Epithelial cell of proximal tubule (primary cell): ENCODE measurements around the gene PDXP. TPM values are rescaled to one million over a fixed set of nuclear protein-coding genes. Genes with fewer than 3 reads are reported as not detected.

Source experiments
- DNase-seq: peaks from one replicate; pipeline ENCODE4 v3.0.0-alpha.2; 2011; ENCODE audit warnings: low read depth
- H3K4me3 ChIP-seq: 2 replicates; pipeline ENCODE4 v1.5.1; 2011; ENCODE audit warnings: low read depth, mild to moderate bottlenecking, low read length
- total RNA-seq: library from RNA; depleted of rRNA; stranded (reverse); fragments of >200 nt; gene quantifications from 2 replicates; pipeline ENCODE4 v1.2.3, GENCODE V29; 2015
- TF ChIP-seq, protein P1 (sequence below): conservative IDR thresholded peaks from 2 replicates; pipeline ENCODE4 v1.5.1; 2012; ENCODE audit warnings: low read depth, mild to moderate bottlenecking, low read length

Gene PDXP
- total RNA-seq, 1 donor from 2014 or later: 21.0 TPM

- peak within 1 kb of the TSS; percentile 40 for H3K4me3 ChIP-seq
- no peak for DNase-seq
- TF ChIP-seq, protein P1, sequence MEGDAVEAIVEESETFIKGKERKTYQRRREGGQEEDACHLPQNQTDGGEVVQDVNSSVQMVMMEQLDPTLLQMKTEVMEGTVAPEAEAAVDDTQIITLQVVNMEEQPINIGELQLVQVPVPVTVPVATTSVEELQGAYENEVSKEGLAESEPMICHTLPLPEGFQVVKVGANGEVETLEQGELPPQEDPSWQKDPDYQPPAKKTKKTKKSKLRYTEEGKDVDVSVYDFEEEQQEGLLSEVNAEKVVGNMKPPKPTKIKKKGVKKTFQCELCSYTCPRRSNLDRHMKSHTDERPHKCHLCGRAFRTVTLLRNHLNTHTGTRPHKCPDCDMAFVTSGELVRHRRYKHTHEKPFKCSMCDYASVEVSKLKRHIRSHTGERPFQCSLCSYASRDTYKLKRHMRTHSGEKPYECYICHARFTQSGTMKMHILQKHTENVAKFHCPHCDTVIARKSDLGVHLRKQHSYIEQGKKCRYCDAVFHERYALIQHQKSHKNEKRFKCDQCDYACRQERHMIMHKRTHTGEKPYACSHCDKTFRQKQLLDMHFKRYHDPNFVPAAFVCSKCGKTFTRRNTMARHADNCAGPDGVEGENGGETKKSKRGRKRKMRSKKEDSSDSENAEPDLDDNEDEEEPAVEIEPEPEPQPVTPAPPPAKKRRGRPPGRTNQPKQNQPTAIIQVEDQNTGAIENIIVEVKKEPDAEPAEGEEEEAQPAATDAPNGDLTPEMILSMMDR: peak; percentile 54
These were observed 38.4 kb downstream of the PDXP start, which contains the start of gene TRIOBP for GRCh38 chr22:37696657-37697537. Gene TRIOBP, plus strand, starts transcription at chr22:37697048. Its CDS starts 4,318 bp downstream, at chr22:37701366.

DNA sequence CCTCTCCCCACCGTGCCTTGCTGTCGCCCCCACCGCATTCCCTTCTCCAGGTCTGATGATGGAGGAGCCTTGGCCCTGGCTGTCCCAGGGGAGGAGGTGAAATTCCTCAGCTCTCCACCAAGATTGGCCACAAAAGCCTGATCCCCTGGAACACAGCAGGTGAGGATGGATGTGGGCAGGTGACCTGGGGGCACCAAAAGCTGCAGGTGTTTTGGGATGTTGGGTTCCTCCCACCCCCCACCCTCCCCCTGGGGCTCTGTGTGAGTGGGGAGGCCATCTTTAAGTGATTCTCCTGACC lies 39.0 kb downstream of the PDXP start:
- TF ChIP-seq, protein P1: no peak
- H3K4me3 ChIP-seq: peak overlapping the region; percentile 40
- DNase-seq: no peak

DNA sequence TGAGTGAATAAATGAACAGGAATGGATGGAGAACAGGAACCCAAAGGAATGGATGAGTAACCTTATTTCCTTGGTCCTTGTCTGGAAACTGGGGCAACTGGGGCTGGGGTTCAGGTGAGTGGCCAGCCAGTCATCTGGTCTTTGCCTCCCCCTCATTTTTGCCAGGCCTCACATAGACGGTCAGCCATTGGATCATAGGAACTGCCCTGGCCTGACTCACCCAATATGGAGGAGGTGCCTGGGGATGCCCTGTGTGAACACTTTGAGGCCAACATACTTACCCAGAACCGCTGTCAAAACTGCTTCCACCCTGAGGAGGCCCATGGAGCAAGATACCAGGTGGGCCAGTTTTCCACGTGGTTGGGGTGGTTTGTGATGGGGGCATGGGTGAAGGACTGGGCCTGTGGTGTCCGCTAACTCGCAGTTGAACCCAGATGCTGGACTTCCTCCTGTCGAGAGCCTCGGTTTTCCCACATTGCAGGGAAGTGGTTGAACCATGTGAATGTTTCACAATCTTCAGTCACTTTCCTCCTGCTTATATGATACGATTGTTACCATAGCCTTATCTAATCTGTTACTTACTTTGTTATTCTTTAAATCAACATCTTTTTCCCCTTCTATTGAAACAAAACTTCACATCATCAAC lies 42.7 kb downstream of the PDXP start:
- no peak for DNase-seq
- TF ChIP-seq, protein P1: no peak
- H3K4me3 ChIP-seq: no peak overlapping the region

DNA sequence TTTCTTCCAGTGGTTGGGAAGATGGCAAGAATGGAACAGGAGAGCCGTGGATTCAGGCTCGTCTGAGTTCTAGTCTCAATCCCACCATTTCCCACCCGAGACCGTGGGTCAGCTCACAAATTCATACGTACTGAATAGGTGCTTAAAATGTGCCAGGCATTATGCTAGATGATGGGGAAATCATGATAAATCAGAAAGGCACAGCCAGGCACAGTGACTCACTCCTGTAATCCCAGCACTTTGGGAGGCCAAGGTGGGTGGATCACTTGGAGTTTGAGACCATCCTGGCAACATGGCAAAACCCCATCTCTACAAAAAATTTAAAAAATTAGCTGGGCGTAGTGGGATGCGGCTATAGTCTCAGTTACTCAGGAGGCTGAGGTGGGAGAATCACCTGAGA lies 45.4 kb downstream of the PDXP start:
- DNase-seq: no peak

GRCh38 chr22:37704645-37705044 lies 46.1 kb downstream of the PDXP start:
- TF ChIP-seq, protein P1: no peak
- no peak for DNase-seq
- H3K4me3 ChIP-seq: no peak overlapping the region

More for the DNA sequence above, 45.4 kb downstream of the PDXP start:
- TF ChIP-seq, protein P1: no peak
- H3K4me3 ChIP-seq: no peak overlapping the region

DNA sequence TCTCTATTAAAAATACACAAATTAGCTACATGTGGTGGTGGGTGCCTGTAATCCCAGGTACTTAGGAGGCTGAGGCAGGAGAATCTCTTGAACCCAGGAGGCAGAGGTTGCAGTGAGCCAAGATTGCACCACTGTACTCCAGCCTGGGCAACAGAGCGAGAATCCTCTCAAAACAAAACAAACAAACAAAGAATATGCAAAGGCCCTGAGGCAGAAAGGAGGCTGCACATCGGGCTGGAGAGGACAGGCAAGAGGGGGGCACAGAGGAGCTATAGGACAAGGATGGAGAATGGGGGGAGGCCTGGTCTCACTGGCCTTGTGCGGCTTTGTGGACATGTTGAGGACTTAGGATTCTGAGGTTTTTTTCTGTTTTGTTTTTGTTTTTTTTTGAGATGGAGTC lies 46.7 kb downstream of the PDXP start:
- TF ChIP-seq, protein P1: no peak
- DNase-seq: no peak
- no peak overlapping the region for H3K4me3 ChIP-seq
